Renal cortex interstitium (tissue), 11 donors: ENCODE measurements around the gene EYA2. TPM values are rescaled to one million over a fixed set of nuclear protein-coding genes. Genes with fewer than 3 reads are reported as not detected.
"Not testable (repeated sequence)": the region's sequence is repeated elsewhere in the genome, so short reads cannot be mapped to it uniquely, and the experiment has no call there.

ENCODE experiments used
- DNase-seq, 11 donors: peaks; one replicate each; pipeline ENCODE4 v3.0.0-alpha.2; 2013; ENCODE audit warnings: low read depth in 9 of 11, low spot score in 4 of 11; ENCODE audit errors: extremely low read depth in 1 of 11
- polyA plus RNA-seq, 3 donors: library from polyadenylated mRNA; unstranded; fragments of 120-200 nt; gene quantifications; one replicate each; pipeline ENCODE4 v1.2.1, GENCODE V29; 2013; ENCODE audit not compliant: insufficient read length in 3 of 3

The EYA2 gene
- polyA plus RNA-seq, 3 donors, result 0.40 to 0.95 (median 0.56) TPM

- not testable (repeated sequence) for DNase-seq
Measured at GRCh38 chr20:46922841-46923240, 28.2 kb downstream of the EYA2 start.

DNA sequence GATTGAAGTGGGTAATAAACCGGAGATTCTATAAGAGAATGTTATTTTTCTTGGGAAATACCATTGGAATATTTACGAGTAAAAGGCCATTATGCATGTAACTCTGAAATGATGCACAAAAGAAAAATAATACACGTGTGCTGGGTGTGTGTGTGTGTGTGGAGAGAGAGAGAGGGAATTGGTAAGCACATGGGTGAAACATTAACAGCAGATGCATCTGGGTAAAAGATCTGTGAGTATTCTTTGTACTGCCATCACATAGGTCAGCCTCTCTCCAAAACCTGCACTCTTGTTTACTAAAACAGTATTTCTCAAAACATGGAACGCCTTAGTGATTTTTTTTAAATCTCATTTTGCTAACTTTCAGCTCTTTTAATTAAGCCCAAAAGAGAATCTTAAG is 28.9 kb downstream of the EYA2 start:
- no peak for DNase-seq

DNA sequence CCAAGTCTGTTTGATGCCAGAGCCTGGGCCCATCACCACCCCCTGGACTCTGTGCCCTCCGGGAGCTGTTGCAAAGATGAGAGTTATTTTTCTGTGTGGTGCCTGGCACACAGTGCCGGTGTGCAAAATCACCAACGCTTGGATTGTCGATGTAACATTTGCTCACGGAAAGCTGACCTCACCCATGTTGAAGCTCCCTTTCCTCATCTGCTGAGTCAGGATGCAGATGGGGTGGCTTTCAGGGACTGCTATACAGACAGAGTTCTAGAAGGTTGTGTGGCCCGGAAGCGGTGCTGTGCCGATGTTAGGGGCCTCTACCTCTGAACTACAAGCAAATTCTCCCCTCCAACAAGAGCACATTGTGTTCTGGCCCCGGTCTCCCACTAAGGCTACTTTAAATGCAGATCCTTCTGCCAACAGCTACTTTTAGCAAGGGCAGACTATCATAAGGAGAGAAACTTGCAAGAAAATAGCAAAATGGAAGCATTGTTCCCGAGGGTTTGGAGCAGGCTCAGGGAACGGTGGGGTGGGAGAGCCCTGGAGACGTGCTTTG is 34.0 kb downstream of the EYA2 start:
- no peak for DNase-seq

GRCh38 chr20:46929902-46930301 is 35.3 kb downstream of the EYA2 start:
- no peak for DNase-seq

- DNase-seq, result no peak
Measured at GRCh38 chr20:46930640-46931339, 36.1 kb downstream of the EYA2 start.

DNA sequence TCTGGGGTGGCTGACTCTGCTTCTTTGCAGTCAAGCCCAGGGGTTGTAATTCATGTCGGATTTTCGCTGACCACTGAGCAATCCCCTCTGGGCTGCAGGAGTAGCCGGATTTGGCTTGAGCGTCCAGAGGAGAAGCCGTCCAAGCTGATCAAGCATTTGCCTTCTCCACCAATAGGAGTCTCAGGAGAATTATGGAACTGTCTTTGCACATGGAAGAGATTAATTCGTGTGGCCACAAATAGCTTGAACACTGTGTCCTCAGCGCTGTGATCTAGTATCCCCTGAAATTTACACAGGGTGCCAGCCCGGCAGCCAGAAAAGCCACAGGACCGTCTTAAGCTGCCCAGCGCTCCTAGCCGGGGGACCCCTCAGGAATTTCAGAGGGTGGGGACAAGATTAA is 37.1 kb downstream of the EYA2 start:
- no peak for DNase-seq

DNA sequence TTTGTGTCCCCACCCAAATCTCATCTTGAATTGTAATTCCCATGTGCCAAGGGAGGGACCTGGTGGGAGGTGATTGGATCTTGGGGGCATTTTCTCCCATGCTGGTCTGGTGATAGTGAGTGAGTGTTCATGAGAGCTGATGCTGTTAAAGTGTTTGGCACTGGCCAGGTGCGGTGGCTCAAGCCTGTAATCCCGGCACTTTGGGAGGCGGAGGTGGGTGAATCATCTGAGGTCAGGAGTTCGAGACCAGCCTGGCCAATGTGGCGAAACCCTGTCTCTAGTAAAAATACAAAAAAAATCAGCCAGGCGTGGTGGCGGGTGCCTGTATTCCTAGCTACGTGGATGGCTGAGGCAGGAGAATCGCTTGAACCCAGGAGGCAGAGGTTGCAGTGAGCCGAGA is 37.8 kb downstream of the EYA2 start:
- DNase-seq, result not testable (repeated sequence)

DNA sequence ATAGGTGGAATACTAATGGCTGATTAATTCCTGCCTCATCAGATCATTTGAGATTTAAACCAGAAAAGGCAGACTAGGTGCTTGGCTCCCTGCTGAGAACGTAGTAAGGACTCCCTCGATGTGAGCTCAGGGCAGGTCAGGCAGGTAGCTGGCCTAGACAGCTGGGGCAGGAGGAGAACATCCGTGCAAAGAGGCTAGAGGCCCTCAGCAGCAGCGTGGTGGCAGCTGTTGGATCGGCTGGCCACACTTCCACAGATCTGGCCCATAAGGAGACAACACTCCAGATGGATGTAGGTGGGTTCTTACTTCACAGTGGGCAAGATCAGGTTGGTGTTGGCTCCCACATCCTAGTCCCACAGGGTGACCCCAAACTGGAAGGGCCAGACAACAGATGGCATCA is 38.5 kb downstream of the EYA2 start:
- DNase-seq, result no peak

DNA sequence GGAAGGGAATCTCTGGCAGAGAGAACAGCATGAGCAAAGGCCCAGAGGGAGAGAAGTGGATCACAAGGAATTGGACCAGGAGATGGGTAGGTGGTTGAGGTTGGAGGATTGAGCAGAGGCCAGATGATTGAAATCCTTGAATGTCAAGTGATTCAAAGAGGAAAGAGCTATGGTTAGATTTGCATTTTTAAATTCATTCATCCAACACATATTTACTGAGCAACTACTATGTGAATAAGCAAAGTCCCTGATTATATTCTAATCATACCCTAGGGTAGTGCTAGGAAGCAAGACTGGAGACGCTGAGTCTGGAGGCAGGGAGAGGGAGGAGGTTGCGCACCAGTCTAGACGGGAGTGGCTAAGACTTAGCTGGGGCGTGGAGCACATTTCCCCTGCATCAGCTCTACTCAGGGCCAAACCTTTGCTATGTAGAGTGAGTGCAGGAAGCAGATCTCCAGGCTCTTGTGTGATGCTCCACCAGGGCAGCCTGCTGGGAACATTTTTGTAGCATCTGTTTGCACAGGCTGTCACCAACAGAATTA is 40.2 kb downstream of the EYA2 start:
- no peak for DNase-seq

GRCh38 chr20:46935394-46936017 is 40.9 kb downstream of the EYA2 start:
- DNase-seq, result no peak

- DNase-seq, result peak in 3 of 11 donors; percentile 9 to 25 (median 17)
Measured at GRCh38 chr20:46936415-46937156, 41.9 kb downstream of the EYA2 start.

DNA sequence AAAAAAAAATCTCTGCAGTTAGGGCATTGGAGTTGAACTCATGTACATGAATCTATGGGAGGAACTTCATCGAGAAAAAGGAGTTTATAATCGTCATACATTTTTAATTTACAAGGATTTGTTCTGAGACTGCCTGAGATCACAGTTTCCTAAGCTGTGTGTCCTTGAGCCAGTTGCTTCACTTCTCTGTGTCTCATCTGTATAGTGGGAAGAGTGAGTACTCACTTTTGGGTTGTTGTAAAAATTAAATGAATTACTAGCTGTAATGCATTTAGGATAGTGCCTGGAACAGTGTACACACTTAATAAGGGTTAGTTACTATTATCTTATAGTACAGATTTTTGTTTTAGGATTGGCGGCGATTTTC is 42.5 kb downstream of the EYA2 start:
- no peak for DNase-seq

DNA sequence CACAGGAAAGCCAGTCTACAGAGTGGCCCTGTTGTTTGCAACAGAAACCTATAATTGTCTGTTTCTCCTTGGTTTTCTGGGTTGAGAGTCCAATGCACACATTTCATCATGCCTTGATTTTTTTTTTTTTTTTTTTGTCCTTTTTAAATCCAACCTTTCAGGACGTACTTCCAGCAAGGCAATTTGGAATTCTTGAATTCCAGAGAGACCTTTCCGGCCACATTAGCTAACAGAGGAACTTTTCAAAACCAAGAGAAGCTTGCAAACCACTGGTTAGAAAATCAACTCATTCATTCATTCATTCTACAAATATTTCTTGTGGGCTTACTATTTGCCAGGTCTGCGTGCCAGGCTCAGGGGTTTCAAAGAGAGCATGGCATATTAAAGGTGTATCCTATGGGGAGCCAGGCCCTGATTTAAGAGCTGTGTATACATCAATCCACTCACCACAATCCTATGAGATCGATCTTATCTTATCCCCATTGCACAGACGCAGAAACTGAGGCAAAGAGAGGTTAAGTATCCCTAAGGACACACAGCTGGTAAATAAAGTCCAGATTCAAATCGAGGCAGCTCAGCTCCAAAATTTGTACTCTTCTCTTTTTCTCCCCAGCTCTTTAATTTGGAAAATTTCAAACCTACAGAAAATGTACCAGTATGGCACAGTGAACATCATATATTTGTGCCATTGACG is 43.0 kb downstream of the EYA2 start:
- DNase-seq, result no peak

- peak in 1 of 11 donors; percentile 16 for DNase-seq
Measured at GRCh38 chr20:46938434-46938833, 43.8 kb downstream of the EYA2 start.

- DNase-seq, result no peak
Measured at GRCh38 chr20:46939031-46939965, 44.7 kb downstream of the EYA2 start.

GRCh38 chr20:46940616-46941015 is 46.0 kb downstream of the EYA2 start:
- no peak for DNase-seq

- DNase-seq, result no peak
Measured at GRCh38 chr20:46941404-46941803, 46.8 kb downstream of the EYA2 start.
